Stimulated activated effector memory CD8-positive, alpha-beta T cell treated with anti-CD3 and anti-CD28 coated beads, Interleukin-12 subunit alpha, Interleukin-12 subunit beta, amount 100 ng/mL, for 72 hours (primary cell): Measurements from ENCODE around the gene PARP12.

Experiments
- ATAC-seq: fragments of 150-1000 bp; cut with Tn5 transposase; 2 replicates; pipeline ENCODE4 v1.10.0; 2021
- DNase-seq, 2 donors: peaks; one replicate each; pipeline ENCODE4 v3.0.0; 2021 to 2022; ENCODE audit warnings: low spot score in 2 of 2
- H3K27ac Mint-ChIP-seq: one replicate; pipeline ENCODE4 v1.8.0; 2022; ENCODE audit warnings: mild to moderate bottlenecking, mixed read lengths
- H3K36me3 Mint-ChIP-seq: one replicate; pipeline ENCODE4 v1.8.0; 2022; ENCODE audit warnings: mild to moderate bottlenecking, mixed read lengths
- H3K4me1 Mint-ChIP-seq: one replicate; pipeline ENCODE4 v1.8.0; 2022; ENCODE audit warnings: mixed read lengths
- H3K4me3 Mint-ChIP-seq: one replicate; pipeline ENCODE4 v1.8.0; 2022; ENCODE audit warnings: mild to moderate bottlenecking, mixed read lengths
- H3K9me3 Mint-ChIP-seq: one replicate; pipeline ENCODE4 v1.8.0; 2022; ENCODE audit warnings: mixed read lengths

The PARP12 gene

DNA sequence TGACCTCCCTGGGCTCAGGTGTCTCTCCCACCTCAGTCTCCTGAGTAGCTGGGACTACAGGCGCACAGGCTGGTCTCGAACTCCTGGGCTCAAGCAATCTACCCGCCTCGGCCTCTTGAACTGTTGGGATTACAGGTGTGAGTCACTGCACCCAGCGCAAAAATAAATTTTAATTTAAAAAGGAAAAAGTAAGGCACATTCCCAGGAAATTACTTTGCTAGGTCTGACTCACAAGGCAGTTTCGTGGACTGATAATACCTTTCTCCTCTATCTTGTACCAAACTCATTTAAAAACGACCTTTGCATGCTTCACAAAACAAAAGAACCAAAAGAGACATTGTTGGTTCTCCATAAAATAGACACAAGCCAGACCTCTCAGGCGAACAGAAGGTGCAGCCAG is 29.7 kb downstream of the PARP12 start:
- Mint-ChIP-seq H3K4me1 (peaks cover 20% of the 10 kb centered on the region), H3K4me3 (no peak overlapping the region), H3K27ac (no peak overlapping the region), H3K36me3 (peaks cover 68% of the 10 kb centered on the region), H3K9me3 (no peaks in the 10 kb centered on the region)
- ATAC-seq (no peak), DNase-seq (no peak)

GRCh38 chr7:140031364-140031763 is 31.4 kb downstream of the PARP12 start:
- Mint-ChIP-seq H3K27ac (peak overlapping the region; percentile 49), H3K4me3 (no peak overlapping the region), H3K36me3 (peaks cover 64% of the 10 kb centered on the region), H3K9me3 (no peaks in the 10 kb centered on the region), H3K4me1 (peaks cover 13% of the 10 kb centered on the region)
- DNase-seq (no peak), ATAC-seq (no peak)

DNA sequence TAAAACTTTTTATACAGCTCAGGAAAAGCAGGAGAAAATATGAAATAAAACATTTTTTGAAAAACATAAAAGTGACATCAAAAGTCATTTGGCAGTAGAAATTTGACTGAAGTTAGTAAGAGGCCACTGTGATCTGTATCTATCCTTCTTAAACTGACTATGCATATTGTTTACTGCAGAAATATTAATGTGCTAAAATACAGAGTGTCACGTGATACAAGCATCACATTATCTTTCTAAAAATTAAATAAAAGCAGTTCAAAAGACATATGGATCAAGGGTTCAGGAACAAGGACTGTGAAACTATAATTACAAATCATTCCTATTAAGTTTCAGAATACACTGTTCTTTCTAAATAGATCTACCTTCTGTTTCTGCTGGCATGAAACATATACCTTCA is 33.7 kb downstream of the PARP12 start:
- no peak for DNase-seq
- H3K4me3 Mint-ChIP-seq: no peak overlapping the region
- peak overlapping the region; percentile 8 for H3K27ac Mint-ChIP-seq
- no peaks in the 10 kb centered on the region for H3K9me3 Mint-ChIP-seq
- H3K36me3 Mint-ChIP-seq: peaks cover 77% of the 10 kb centered on the region
- ATAC-seq: no peak
- H3K4me1 Mint-ChIP-seq: peaks cover 6% of the 10 kb centered on the region

DNA sequence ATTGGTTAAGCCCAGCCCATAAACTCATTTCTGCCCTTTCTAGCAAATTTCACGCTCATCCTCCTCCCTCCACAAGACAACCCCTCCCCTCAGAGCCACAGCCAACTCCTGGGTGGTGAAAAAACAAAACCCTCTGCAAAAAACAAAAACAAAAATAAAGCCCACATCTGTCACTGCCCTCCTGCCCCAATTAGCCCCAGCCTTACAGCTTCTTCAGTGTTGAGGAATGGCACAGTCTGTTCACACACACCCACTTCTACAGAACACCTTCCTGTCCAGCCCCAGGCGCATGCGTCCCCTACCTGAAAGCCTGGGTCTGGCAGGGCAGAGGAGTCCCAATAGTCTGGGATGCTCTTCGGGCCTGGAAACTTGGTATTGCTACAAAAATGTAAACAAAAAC is 34.4 kb downstream of the PARP12 start:
- ATAC-seq (no peak), DNase-seq (no peak)
- peaks cover 6% of the 10 kb centered on the region for H3K4me1 Mint-ChIP-seq
- H3K9me3 Mint-ChIP-seq: no peaks in the 10 kb centered on the region
- peaks cover 77% of the 10 kb centered on the region for H3K36me3 Mint-ChIP-seq
- H3K27ac Mint-ChIP-seq: peak overlapping the region; percentile 15
- H3K4me3 Mint-ChIP-seq: no peak overlapping the region

GRCh38 chr7:140027858-140028257 is 34.9 kb downstream of the PARP12 start:
- Mint-ChIP-seq H3K36me3 (peaks cover 78% of the 10 kb centered on the region), H3K9me3 (no peaks in the 10 kb centered on the region), H3K4me1 (peaks cover 6% of the 10 kb centered on the region), H3K27ac (peak overlapping the region; percentile 15), H3K4me3 (no peak overlapping the region)
- no peak for ATAC-seq
- no peak for DNase-seq

- ATAC-seq (no peak), DNase-seq (no peak)
- Mint-ChIP-seq H3K4me1 (peaks cover 6% of the 10 kb centered on the region), H3K9me3 (no peaks in the 10 kb centered on the region), H3K4me3 (no peak overlapping the region), H3K36me3 (peaks cover 78% of the 10 kb centered on the region), H3K27ac (peak overlapping the region; percentile 48)
Observed at GRCh38 chr7:140026935-140027334, 35.8 kb downstream of the PARP12 start.

DNA sequence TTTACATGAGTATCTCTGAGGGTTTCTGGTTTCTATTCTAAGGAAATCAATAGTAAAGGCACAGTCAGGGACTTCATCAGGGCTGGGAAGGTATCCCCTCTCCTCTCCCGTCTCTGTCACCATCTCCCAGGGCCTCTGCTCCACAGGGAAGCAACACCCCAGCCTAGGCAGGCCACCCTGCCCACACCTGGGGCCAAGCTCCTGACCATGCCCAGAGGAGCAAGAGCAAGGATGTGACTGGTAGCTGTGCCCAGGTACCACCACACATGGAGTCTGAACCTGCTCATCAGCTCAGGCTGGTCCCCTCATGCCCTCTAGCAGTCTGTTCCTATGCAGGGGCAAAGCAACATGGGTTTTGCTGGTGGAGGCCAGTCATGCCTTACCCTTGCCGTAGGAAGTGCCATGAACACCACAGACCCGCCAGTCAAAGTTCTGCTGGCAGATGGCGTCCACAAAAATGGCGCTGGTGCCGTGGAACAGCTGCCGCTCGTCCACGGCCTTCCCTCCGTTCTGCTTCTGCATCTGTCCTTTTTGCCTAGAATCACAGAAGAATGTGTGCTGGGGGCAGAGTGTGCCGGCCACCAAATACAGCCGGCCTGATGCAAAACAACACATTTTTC is 36.8 kb downstream of the PARP12 start:
- no peak overlapping the region for H3K27ac Mint-ChIP-seq
- no peak for ATAC-seq

DNA sequence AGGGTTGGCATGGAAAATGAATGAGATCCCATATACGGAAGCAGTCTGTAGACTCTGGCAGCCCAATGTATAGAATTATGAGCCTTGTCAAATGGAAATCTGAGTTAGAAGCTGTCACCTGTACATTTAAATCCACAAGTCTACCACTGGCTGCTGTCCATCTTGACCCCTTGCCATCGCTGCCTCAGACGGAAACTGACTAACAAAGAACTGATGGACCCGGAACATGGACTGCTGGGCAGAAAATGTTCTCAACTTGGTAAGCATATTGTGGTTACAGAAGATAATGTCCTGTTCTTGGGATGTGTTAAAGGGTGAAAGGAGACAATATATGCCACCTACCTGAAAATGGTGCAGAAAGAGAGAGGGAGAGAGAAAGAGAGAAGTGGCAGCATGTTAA is 37.5 kb downstream of the PARP12 start:
- DNase-seq (no peak), ATAC-seq (no peak)
- peaks cover 66% of the 10 kb centered on the region for H3K36me3 Mint-ChIP-seq
- H3K4me1 Mint-ChIP-seq: peaks cover 6% of the 10 kb centered on the region
- H3K9me3 Mint-ChIP-seq: no peaks in the 10 kb centered on the region
- no peak overlapping the region for H3K27ac Mint-ChIP-seq
- no peak overlapping the region for H3K4me3 Mint-ChIP-seq

More for the DNA sequence above, 36.8 kb downstream of the PARP12 start:
- DNase-seq: no peak
- Mint-ChIP-seq H3K36me3 (peaks cover 71% of the 10 kb centered on the region), H3K4me3 (no peak overlapping the region), H3K4me1 (peaks cover 6% of the 10 kb centered on the region), H3K9me3 (no peaks in the 10 kb centered on the region)

- ATAC-seq (no peak), DNase-seq (no peak)
- H3K4me1 Mint-ChIP-seq: peaks cover 6% of the 10 kb centered on the region
- H3K9me3 Mint-ChIP-seq: no peaks in the 10 kb centered on the region
- H3K4me3 Mint-ChIP-seq: no peak overlapping the region
- peaks cover 61% of the 10 kb centered on the region for H3K36me3 Mint-ChIP-seq
- peak overlapping the region; percentile 40 for H3K27ac Mint-ChIP-seq
Observed at GRCh38 chr7:140024585-140024984, 38.2 kb downstream of the PARP12 start.

GRCh38 chr7:140023728-140024127 is 39.0 kb downstream of the PARP12 start:
- H3K36me3 Mint-ChIP-seq: peaks cover 62% of the 10 kb centered on the region
- H3K27ac Mint-ChIP-seq: peak overlapping the region; percentile 40
- H3K4me3 Mint-ChIP-seq: no peak overlapping the region
- DNase-seq (no peak), ATAC-seq (peak; percentile 26)
- H3K9me3 Mint-ChIP-seq: no peaks in the 10 kb centered on the region
- H3K4me1 Mint-ChIP-seq: peaks cover 6% of the 10 kb centered on the region

- Mint-ChIP-seq H3K27ac (peak overlapping the region; percentile 83), H3K4me3 (no peak overlapping the region), H3K36me3 (peaks cover 56% of the 10 kb centered on the region), H3K4me1 (peaks cover 6% of the 10 kb centered on the region), H3K9me3 (no peaks in the 10 kb centered on the region)
- ATAC-seq (no peak), DNase-seq (no peak)
Observed at GRCh38 chr7:140022582-140023211, 40.1 kb downstream of the PARP12 start.

GRCh38 chr7:140021603-140022002 is 41.1 kb downstream of the PARP12 start:
- DNase-seq (no peak), ATAC-seq (no peak)
- H3K9me3 Mint-ChIP-seq: no peaks in the 10 kb centered on the region
- H3K4me1 Mint-ChIP-seq: peaks cover 6% of the 10 kb centered on the region
- H3K27ac Mint-ChIP-seq: peak overlapping the region; percentile 83
- H3K4me3 Mint-ChIP-seq: no peak overlapping the region
- H3K36me3 Mint-ChIP-seq: peaks cover 53% of the 10 kb centered on the region

GRCh38 chr7:140019606-140020005 is 43.1 kb downstream of the PARP12 start:
- H3K36me3 Mint-ChIP-seq: peaks cover 41% of the 10 kb centered on the region
- no peak overlapping the region for H3K4me3 Mint-ChIP-seq
- peaks cover 6% of the 10 kb centered on the region for H3K4me1 Mint-ChIP-seq
- H3K9me3 Mint-ChIP-seq: no peaks in the 10 kb centered on the region
- H3K27ac Mint-ChIP-seq: no peak overlapping the region
- DNase-seq (no peak), ATAC-seq (no peak)

GRCh38 chr7:140019172-140019571 is 43.6 kb downstream of the PARP12 start:
- Mint-ChIP-seq H3K9me3 (no peaks in the 10 kb centered on the region), H3K4me3 (no peak overlapping the region), H3K36me3 (peaks cover 36% of the 10 kb centered on the region), H3K27ac (no peak overlapping the region), H3K4me1 (peaks cover 1% of the 10 kb centered on the region)
- no peak for ATAC-seq
- DNase-seq: no peak

DNA sequence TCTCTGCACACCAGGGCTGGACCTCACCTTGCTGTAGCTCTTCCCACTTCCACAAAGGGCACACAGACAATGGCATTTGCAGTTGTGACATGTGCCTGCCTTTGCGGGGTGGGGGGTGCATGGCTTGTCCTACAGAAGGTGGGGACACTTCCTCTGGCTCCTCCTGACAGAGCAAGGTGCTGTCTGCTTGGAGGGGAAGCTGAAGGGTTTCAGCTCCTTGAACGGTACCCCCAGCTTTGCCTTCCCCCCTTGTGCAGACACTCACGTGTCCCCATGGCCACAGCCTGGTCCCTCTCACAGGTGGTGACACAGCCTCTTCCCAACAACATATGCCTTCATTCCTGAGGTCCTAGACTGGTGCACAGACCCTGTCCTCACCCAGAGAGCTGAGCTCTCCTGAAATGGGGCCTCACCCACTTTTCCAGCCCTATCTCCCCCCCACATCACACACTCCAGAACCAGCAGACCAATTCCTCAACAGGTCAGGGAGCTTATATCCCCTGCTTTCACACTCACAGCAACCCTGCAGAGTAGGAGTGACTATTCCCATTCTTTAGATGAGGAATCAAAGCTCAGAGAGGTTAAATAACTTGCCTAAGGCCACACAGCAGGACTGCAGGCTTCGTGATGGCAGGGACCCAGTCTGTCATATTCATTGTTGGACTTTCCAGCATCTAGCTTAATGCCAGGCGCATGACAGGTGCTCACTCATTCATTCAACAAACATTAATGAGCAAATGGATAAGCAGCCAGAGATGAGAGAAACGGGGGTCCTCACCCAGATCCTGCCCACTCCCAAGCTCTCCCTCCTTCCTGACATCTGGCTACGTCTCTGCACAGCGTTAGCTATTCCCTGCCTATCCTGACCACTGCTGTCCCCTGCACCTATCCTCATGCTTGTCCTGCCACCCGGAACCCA is 44.4 kb downstream of the PARP12 start:
- Mint-ChIP-seq H3K36me3 (peaks cover 29% of the 10 kb centered on the region), H3K4me3 (no peak overlapping the region), H3K4me1 (no peaks in the 10 kb centered on the region), H3K27ac (no peak overlapping the region), H3K9me3 (no peaks in the 10 kb centered on the region)
- DNase-seq: no peak
- ATAC-seq: no peak
